Activated T-cell treated with anti-CD3 and anti-CD28 coated beads for 48 hours (primary cell): Measurements from ENCODE around the gene MTPN.

Experiments
- DNase-seq: peaks from one replicate; pipeline ENCODE4 v3.0.0-alpha.2; 2020; ENCODE audit warnings: low read depth

The MTPN gene

GRCh38 chr7:135924302-135924701 is 52.9 kb downstream of the MTPN start:
- DNase-seq = no peak

- DNase-seq = no peak
Observed at GRCh38 chr7:135922263-135922662, 54.9 kb downstream of the MTPN start.

GRCh38 chr7:135920478-135920877 is 56.7 kb downstream of the MTPN start:
- DNase-seq = no peak

GRCh38 chr7:135919071-135919841 is 57.9 kb downstream of the MTPN start:
- DNase-seq = no peak

- no peak for DNase-seq
Observed at GRCh38 chr7:135918134-135918533, 59.0 kb downstream of the MTPN start.

- no peak for DNase-seq
Observed at GRCh38 chr7:135917721-135918120, 59.4 kb downstream of the MTPN start.

GRCh38 chr7:135914346-135914745 is 62.8 kb downstream of the MTPN start:
- no peak for DNase-seq

GRCh38 chr7:135913404-135913803 is 63.8 kb downstream of the MTPN start:
- no peak for DNase-seq

- DNase-seq = no peak
Observed at GRCh38 chr7:135911099-135911498, 66.1 kb downstream of the MTPN start.

GRCh38 chr7:135910393-135911036 is 66.6 kb downstream of the MTPN start:
- DNase-seq = no peak

GRCh38 chr7:135905858-135906257 is 71.3 kb downstream of the MTPN start:
- no peak for DNase-seq

GRCh38 chr7:135905355-135905754 is 71.8 kb downstream of the MTPN start:
- DNase-seq = no peak

- no peak for DNase-seq
Observed at GRCh38 chr7:135904282-135904681, 72.9 kb downstream of the MTPN start.

GRCh38 chr7:135901585-135902540 is 75.3 kb downstream of the MTPN start:
- DNase-seq = no peak

GRCh38 chr7:135900065-135900546 is 77.1 kb downstream of the MTPN start:
- DNase-seq = no peak

- no peak for DNase-seq
Observed at GRCh38 chr7:135899458-135900064, 77.6 kb downstream of the MTPN start.

- no peak for DNase-seq
Observed at GRCh38 chr7:135898226-135898625, 78.9 kb downstream of the MTPN start.

- DNase-seq = no peak
Observed at GRCh38 chr7:135894816-135895215, 82.3 kb downstream of the MTPN start.

- DNase-seq = no peak
Observed at GRCh38 chr7:135889823-135890222, 87.3 kb downstream of the MTPN start.

- no peak for DNase-seq
Observed at GRCh38 chr7:135888740-135889139, 88.4 kb downstream of the MTPN start.

GRCh38 chr7:135886345-135887132 is 90.6 kb downstream of the MTPN start:
- DNase-seq = no peak
